CD14-positive monocyte (primary cell): ENCODE measurements around the gene CXXC5. TPM values are rescaled to one million over a fixed set of nuclear protein-coding genes. Genes with fewer than 3 reads are reported as not detected.

Source experiments
- DNase-seq, 3 donors: peaks; one replicate each; pipeline ENCODE4 v3.0.0-alpha.2; 2011 to 2022
- H2AFZ ChIP-seq: 2 replicates; pipeline ENCODE4 v1.6.0; 2012; ENCODE audit warnings: mild to moderate bottlenecking, low read depth, low read length, inconsistent platforms; ENCODE audit not compliant: insufficient read depth, poor library complexity, severe bottlenecking
- H3K27ac ChIP-seq, 2 donors: 1 replicate in 1 of 2; 2 replicates in 1 of 2; pipeline ENCODE4 v1.5.1; 2012 to 2013; ENCODE audit warnings: low read length in 2 of 2, control low read depth in 1 of 2, inconsistent platforms in 1 of 2, low read depth in 1 of 2, mild to moderate bottlenecking in 1 of 2
- H3K27me3 ChIP-seq, 2 donors: one replicate each; pipeline versions ENCODE4 v1.6.0 to v1.6.1; 2011 to 2013; ENCODE audit warnings: low read length in 2 of 2; ENCODE audit not compliant: control insufficient read depth in 2 of 2, insufficient read depth in 2 of 2
- H3K36me3 ChIP-seq, 2 donors: replicated peaks in 1 of 2; 1 replicate in 1 of 2; 2 replicates in 1 of 2; pipeline versions ENCODE4 v1.5.1 to v1.6.1; 2012 to 2013; ENCODE audit warnings: low read length in 2 of 2, control low read depth in 1 of 2, inconsistent platforms in 1 of 2, mild to moderate bottlenecking in 1 of 2; ENCODE audit not compliant: insufficient read depth in 2 of 2, control insufficient read depth in 1 of 2
- H3K4me1 ChIP-seq, 2 donors: 1 replicate in 1 of 2; 2 replicates in 1 of 2; pipeline versions ENCODE4 v1.5.1 to v1.6.1; 2012 to 2013; ENCODE audit warnings: low read length in 2 of 2, control low read depth in 1 of 2, inconsistent platforms in 1 of 2, mild to moderate bottlenecking in 1 of 2, moderate library complexity in 1 of 2; ENCODE audit not compliant: insufficient read depth in 2 of 2, control insufficient read depth in 1 of 2
- H3K4me2 ChIP-seq: replicated peaks from 2 replicates; pipeline ENCODE3; 2012; ENCODE audit warnings: low read length, moderate library complexity, mild to moderate bottlenecking; ENCODE audit not compliant: poor library complexity, severe bottlenecking; ENCODE audit errors: extremely low read depth
- H3K4me3 ChIP-seq, 3 experiments: fragments of 200-600 bp in 1 of 3; sonication (generic) in 1 of 3; replicated peaks in 1 of 3; 1 replicate in 2 of 3; 2 replicates in 1 of 3; pipeline ENCODE4 v1.5.1; 2011 to 2013; ENCODE audit warnings: low read length in 3 of 3, mild to moderate bottlenecking in 3 of 3, control low read depth in 2 of 3, low read depth in 2 of 3, inconsistent platforms in 1 of 3, moderate library complexity in 1 of 3
- H3K79me2 ChIP-seq: 2 replicates; pipeline ENCODE4 v1.6.0; 2012; ENCODE audit warnings: mild to moderate bottlenecking, control low read depth, inconsistent platforms, low read length, moderate library complexity; ENCODE audit not compliant: insufficient read depth
- H3K9ac ChIP-seq: 2 replicates; pipeline ENCODE4 v1.6.0; 2017; ENCODE audit warnings: low read length, mild to moderate bottlenecking; ENCODE audit not compliant: insufficient read depth, poor library complexity, severe bottlenecking
- H3K9me3 ChIP-seq, 2 donors: replicated peaks in 1 of 2; 1 replicate in 1 of 2; 2 replicates in 1 of 2; pipeline versions ENCODE4 v1.5.1 to v1.6.1; 2012 to 2013; ENCODE audit warnings: low read length in 2 of 2, control low read depth in 1 of 2; ENCODE audit not compliant: control insufficient read depth in 1 of 2, insufficient read depth in 1 of 2
- H4K20me1 ChIP-seq: 2 replicates; pipeline ENCODE4 v1.6.0; 2012; ENCODE audit warnings: mild to moderate bottlenecking, low read length, control low read depth, moderate library complexity; ENCODE audit not compliant: insufficient read depth
- H3K27ac Mint-ChIP-seq, 7 donors: one replicate each; pipeline ENCODE4 v1.8.0; 2020; ENCODE audit warnings: mild to moderate bottlenecking in 7 of 7, mixed read lengths in 7 of 7, moderate library complexity in 6 of 7, inconsistent platforms in 2 of 7
- H3K27me3 Mint-ChIP-seq, 3 donors: one replicate each; pipeline ENCODE4 v1.8.0; 2021 to 2022; ENCODE audit warnings: low read depth in 3 of 3, mild to moderate bottlenecking in 3 of 3, mixed read lengths in 3 of 3, moderate library complexity in 3 of 3, inconsistent platforms in 1 of 3
- H3K36me3 Mint-ChIP-seq, 2 donors: one replicate each; pipeline ENCODE4 v1.8.0; 2020; ENCODE audit warnings: mixed read lengths in 2 of 2, inconsistent platforms in 1 of 2, mild to moderate bottlenecking in 1 of 2
- H3K4me1 Mint-ChIP-seq: one replicate; pipeline ENCODE4 v1.8.0; 2020; ENCODE audit warnings: mild to moderate bottlenecking, mixed read lengths
- H3K4me3 Mint-ChIP-seq, 2 donors: one replicate each; pipeline ENCODE4 v1.8.0; 2020; ENCODE audit warnings: mild to moderate bottlenecking in 2 of 2, mixed read lengths in 2 of 2, moderate library complexity in 1 of 2
- H3K9me3 Mint-ChIP-seq, 7 donors: one replicate each; pipeline ENCODE4 v1.8.0; 2020 to 2022; ENCODE audit warnings: mixed read lengths in 7 of 7, mild to moderate bottlenecking in 6 of 7, moderate library complexity in 6 of 7, inconsistent platforms in 2 of 7
- WGBS: methylation state at CpG from one replicate; pipeline ENCODE4 v1.1.5; 2013; ENCODE audit warnings: missing lambda C conversion rate; ENCODE audit not compliant: insufficient coverage; 5-methylcytosine and 5-hydroxymethylcytosine counted together
- intact Hi-C, 2 donors: fragments of 100-400 bp; cut with micrococcal nuclease; formaldehyde crosslinking; loops; one replicate each; pipeline versions ENCODE4 v1.15.0 to v1.15.1; 2023
- polyA plus RNA-seq, 3 donors: library from polyadenylated mRNA; depleted of rRNA in 1 of 3; unstranded in 2 of 3; stranded (reverse) in 1 of 3; fragments of 300-500 nt in 2 of 3; fragments of >200 nt in 1 of 3; fragmentation: Illumina TruSeq in 2 of 3; gene quantifications; 1 replicate in 2 of 3; 2 replicates in 1 of 3; pipeline ENCODE4 v1.2.3, GENCODE V29; 2012 to 2021
- TF ChIP-seq, protein P1 (sequence below): fragments of 200-600 bp; IDR thresholded peaks from one replicate; pipeline ENCODE4 v1.8.0; 2022; ENCODE audit warnings: antibody characterized with exemption, mild to moderate bottlenecking

CXXC5 gene
- polyA plus RNA-seq, 3 donors: 22.4 to 37.2 (median 33.7) TPM

DNA sequence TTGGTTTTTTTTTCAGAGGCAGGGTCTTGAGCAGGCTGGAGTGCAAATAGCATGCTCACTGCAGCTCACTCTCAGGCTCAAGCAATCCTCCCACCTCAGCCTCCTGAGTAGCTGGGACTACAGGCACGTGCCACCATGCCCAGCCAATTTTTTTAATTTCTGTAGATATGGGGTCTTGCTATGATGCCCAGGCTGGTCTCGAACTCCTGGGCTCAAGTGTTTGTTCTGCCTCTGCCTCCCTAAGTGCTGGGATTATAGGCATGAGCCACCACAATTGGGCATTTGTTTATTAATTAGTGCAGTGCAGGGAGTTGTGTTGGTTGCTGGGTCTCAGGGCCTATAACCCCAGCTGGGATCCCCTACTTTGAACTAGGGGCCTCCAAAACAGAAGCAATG lies 47.0 kb downstream of the CXXC5 start:
- H3K4me2 ChIP-seq: no peak overlapping the region
- H3K4me3 Mint-ChIP-seq: peak overlapping the region in 1 of 2 donors; percentile 30
- peaks cover 54 to 74% (median 65%) of the 10 kb centered on the region in 3 donors for H3K27me3 Mint-ChIP-seq
- WGBS: 100% methylated on average over 1 of the region's 2 CpGs
- H3K27ac Mint-ChIP-seq: no peak overlapping the region
- no peak overlapping the region for H3K4me3 ChIP-seq
- no peaks in the 10 kb centered on the region for H3K79me2 ChIP-seq
- H3K4me1 ChIP-seq: peaks cover 13 to 16% of the 10 kb centered on the region in 2 donors
- no peak overlapping the region for H2AFZ ChIP-seq
- peaks cover 16 to 58% of the 10 kb centered on the region in 2 donors for H3K27me3 ChIP-seq
- no peak for DNase-seq
- peaks cover 0 to 10% (median 3%) of the 10 kb centered on the region in 7 donors for H3K9me3 Mint-ChIP-seq
- H3K9me3 ChIP-seq: peaks cover 0 to 7% of the 10 kb centered on the region in 2 donors
- TF ChIP-seq, protein P1, sequence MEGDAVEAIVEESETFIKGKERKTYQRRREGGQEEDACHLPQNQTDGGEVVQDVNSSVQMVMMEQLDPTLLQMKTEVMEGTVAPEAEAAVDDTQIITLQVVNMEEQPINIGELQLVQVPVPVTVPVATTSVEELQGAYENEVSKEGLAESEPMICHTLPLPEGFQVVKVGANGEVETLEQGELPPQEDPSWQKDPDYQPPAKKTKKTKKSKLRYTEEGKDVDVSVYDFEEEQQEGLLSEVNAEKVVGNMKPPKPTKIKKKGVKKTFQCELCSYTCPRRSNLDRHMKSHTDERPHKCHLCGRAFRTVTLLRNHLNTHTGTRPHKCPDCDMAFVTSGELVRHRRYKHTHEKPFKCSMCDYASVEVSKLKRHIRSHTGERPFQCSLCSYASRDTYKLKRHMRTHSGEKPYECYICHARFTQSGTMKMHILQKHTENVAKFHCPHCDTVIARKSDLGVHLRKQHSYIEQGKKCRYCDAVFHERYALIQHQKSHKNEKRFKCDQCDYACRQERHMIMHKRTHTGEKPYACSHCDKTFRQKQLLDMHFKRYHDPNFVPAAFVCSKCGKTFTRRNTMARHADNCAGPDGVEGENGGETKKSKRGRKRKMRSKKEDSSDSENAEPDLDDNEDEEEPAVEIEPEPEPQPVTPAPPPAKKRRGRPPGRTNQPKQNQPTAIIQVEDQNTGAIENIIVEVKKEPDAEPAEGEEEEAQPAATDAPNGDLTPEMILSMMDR: no peak
- intact Hi-C loops: no loop called here
- no peaks in the 10 kb centered on the region for H3K36me3 ChIP-seq
- H3K9ac ChIP-seq: no peak overlapping the region
- peaks cover 23% of the 10 kb centered on the region for H3K4me1 Mint-ChIP-seq
- no peaks in the 10 kb centered on the region for H4K20me1 ChIP-seq
- H3K27ac ChIP-seq: no peak overlapping the region
- H3K36me3 Mint-ChIP-seq: peaks cover 4 to 9% of the 10 kb centered on the region in 2 donors

DNA sequence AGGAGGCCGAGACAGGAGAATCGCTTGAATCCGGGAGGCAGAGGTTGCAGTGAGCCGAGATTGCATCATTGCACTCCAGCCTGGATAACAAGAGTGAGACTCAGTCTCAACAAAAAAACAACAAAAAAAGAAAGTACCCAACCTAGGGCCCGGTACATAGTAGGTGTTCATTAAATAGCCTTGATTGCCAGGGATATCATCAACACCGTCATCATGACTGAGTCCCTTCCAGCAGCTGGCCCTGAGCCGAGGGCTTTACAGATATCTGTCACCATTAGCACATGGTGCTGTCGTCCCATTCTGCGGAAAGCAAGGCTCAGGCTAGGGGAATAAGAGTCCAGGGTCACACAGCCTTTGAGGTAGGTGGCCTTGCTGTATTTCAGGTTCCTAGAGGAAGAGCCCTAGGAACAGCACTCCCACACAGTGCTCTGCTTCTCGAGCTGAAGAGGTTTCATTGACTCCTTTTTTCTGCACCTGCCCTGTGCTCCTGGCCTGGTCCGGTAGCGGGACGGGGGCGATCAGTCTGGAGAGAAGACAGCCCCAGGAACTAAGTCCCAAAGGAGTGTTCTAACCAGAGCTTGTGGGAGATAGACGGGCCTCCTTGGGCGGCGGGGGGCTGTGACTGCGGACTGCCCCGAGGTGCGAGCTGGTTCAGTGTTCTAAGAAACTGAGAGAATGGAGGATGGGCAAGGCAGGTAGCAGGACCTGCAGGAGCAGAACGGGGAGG lies 48.2 kb downstream of the CXXC5 start:
- H3K36me3 ChIP-seq: no peaks in the 10 kb centered on the region
- H3K9me3 ChIP-seq: peaks cover 0 to 7% of the 10 kb centered on the region in 2 donors
- no peak overlapping the region for H2AFZ ChIP-seq
- Mint-ChIP-seq H3K9me3 (peaks cover 0 to 10% (median 3%) of the 10 kb centered on the region in 7 donors), H3K4me3 (peak overlapping the region in 1 of 2 donors; percentile 86), H3K4me1 (peaks cover 23% of the 10 kb centered on the region), H3K36me3 (peaks cover 4 to 9% of the 10 kb centered on the region in 2 donors), H3K27ac (peak overlapping the region in 2 of 7 donors; percentile 16 to 84), H3K27me3 (peaks cover 53 to 74% (median 65%) of the 10 kb centered on the region in 3 donors)
- no peak overlapping the region for H3K4me2 ChIP-seq
- TF ChIP-seq, protein P1: no peak
- WGBS: 64% methylated on average over 17 of the region's 21 CpGs
- H3K27ac ChIP-seq: no peak overlapping the region
- no peak for DNase-seq
- no peak overlapping the region for H3K9ac ChIP-seq
- H4K20me1 ChIP-seq: no peaks in the 10 kb centered on the region
- peaks cover 18 to 60% of the 10 kb centered on the region in 2 donors for H3K27me3 ChIP-seq
- H3K4me1 ChIP-seq: peaks cover 15 to 17% of the 10 kb centered on the region in 2 donors
- H3K79me2 ChIP-seq: no peaks in the 10 kb centered on the region
- intact Hi-C loops: no loop called here
- no peak overlapping the region for H3K4me3 ChIP-seq
